CD1c-positive myeloid dendritic cell (primary cell): ENCODE measurements around the gene AGPAT3.

Experiments used
- DNase-seq: peaks from one replicate; pipeline ENCODE4 v3.0.0-alpha.2; 2016; ENCODE audit errors: extremely low spot score

AGPAT3 gene

GRCh38 chr21:43922949-43923348 is 57.9 kb downstream of the AGPAT3 start:
- no peak for DNase-seq

- DNase-seq, result no peak
Observed at GRCh38 chr21:43923391-43923790, 58.4 kb downstream of the AGPAT3 start.

- no peak for DNase-seq
Observed at GRCh38 chr21:43924421-43925095, 59.5 kb downstream of the AGPAT3 start.

GRCh38 chr21:43925096-43925481 is 60.1 kb downstream of the AGPAT3 start:
- DNase-seq, result no peak

- no peak for DNase-seq
Observed at GRCh38 chr21:43925609-43926008, 60.6 kb downstream of the AGPAT3 start.

GRCh38 chr21:43926196-43926595 is 61.2 kb downstream of the AGPAT3 start:
- no peak for DNase-seq

- no peak for DNase-seq
Observed at GRCh38 chr21:43927591-43928221, 62.7 kb downstream of the AGPAT3 start.

- no peak for DNase-seq
Observed at GRCh38 chr21:43928222-43929125, 63.5 kb downstream of the AGPAT3 start.

GRCh38 chr21:43929217-43929971 is 64.4 kb downstream of the AGPAT3 start:
- no peak for DNase-seq

- DNase-seq, result no peak
Observed at GRCh38 chr21:43930074-43930847, 65.2 kb downstream of the AGPAT3 start.

- no peak for DNase-seq
Observed at GRCh38 chr21:43930848-43931375, 65.9 kb downstream of the AGPAT3 start.

- no peak for DNase-seq
Observed at GRCh38 chr21:43931489-43931888, 66.5 kb downstream of the AGPAT3 start.

- DNase-seq, result no peak
Observed at GRCh38 chr21:43932005-43932404, 67.0 kb downstream of the AGPAT3 start.

- no peak for DNase-seq
Observed at GRCh38 chr21:43933199-43933598, 68.2 kb downstream of the AGPAT3 start.

- DNase-seq, result no peak
Observed at GRCh38 chr21:43933680-43934079, 68.7 kb downstream of the AGPAT3 start.

- no peak for DNase-seq
Observed at GRCh38 chr21:43934116-43934515, 69.1 kb downstream of the AGPAT3 start.

GRCh38 chr21:43934716-43935705 is 70.0 kb downstream of the AGPAT3 start:
- no peak for DNase-seq

- no peak for DNase-seq
Observed at GRCh38 chr21:43935711-43936110, 70.7 kb downstream of the AGPAT3 start.

- no peak for DNase-seq
Observed at GRCh38 chr21:43936247-43936967, 71.4 kb downstream of the AGPAT3 start.
